Suprapubic skin (tissue), 4 donors: ENCODE data around the gene CDK9.

Experiments used
- CTCF ChIP-seq, 2 donors: fragments of 200-600 bp in 1 of 2; fragments of 450-650 bp in 1 of 2; sonication (generic) in 1 of 2; IDR thresholded peaks; one replicate each; pipeline ENCODE4 v1.5.1; 2016 to 2019; ENCODE audit warnings: antibody characterized with exemption in 2 of 2, mild to moderate bottlenecking in 1 of 2, moderate library complexity in 1 of 2
- EP300 ChIP-seq: sonication (generic); formaldehyde crosslinking; IDR thresholded peaks from one replicate; pipeline ENCODE4 v1.6.1; 2017; ENCODE audit warnings: antibody characterized with exemption
- POLR2A ChIP-seq, 2 donors: fragments of 450-650 bp; IDR thresholded peaks; one replicate each; pipeline ENCODE4 v1.6.1; 2017; ENCODE audit warnings: antibody characterized with exemption in 2 of 2, mild to moderate bottlenecking in 2 of 2, moderate library complexity in 2 of 2
- POLR2AphosphoS5 ChIP-seq, 3 donors: sonication (generic); formaldehyde crosslinking; IDR thresholded peaks; one replicate each; pipeline ENCODE4 v1.6.1; 2017; ENCODE audit warnings: antibody characterized with exemption in 3 of 3

GRCh38 chr9:127767909-127768331 is 17.9 kb upstream of the CDK9 start:
- TF ChIP-seq POLR2A (IDR thresholded peaks at IDR 0.05) = no peak
- no peak for TF ChIP-seq CTCF (IDR thresholded peaks at IDR 0.05)
- no peak for TF ChIP-seq POLR2AphosphoS5 (IDR thresholded peaks at IDR 0.05)
- no peak for TF ChIP-seq EP300
